Measurements from ENCODE around the gene ZNF300.
"Not testable (repeated sequence)": the region's sequence is repeated elsewhere in the genome, so short reads cannot be mapped to it uniquely, and the experiment has no call there.

The ZNF300 gene

GRCh38 chr5:150904479-150905311, at the start of gene ZNF300:
ZNF300 (minus strand) TSS chr5:150904980; CDS start chr5:150903155, 1,825 bp downstream.
- H3K27ac Mint-ChIP-seq: peak within 1 kb of the TSS; percentile 93
- peaks cover 25% of the 10 kb centered on the region for H3K27me3 Mint-ChIP-seq
- peaks cover 38% of the 10 kb centered on the region for H3K36me3 Mint-ChIP-seq
- peak within 1 kb of the TSS; percentile 92 for H3K4me3 Mint-ChIP-seq
- H3K9me3 Mint-ChIP-seq: peaks cover 41% of the 10 kb centered on the region
- H3K4me1 Mint-ChIP-seq: peaks cover 4% of the 10 kb centered on the region

GRCh38 chr5:150948539-150948938, 43.8 kb upstream of the ZNF300 start:
- Mint-ChIP-seq H3K27ac (no peak overlapping the region), H3K4me1 (no peaks in the 10 kb centered on the region), H3K9me3 (peaks cover 60% of the 10 kb centered on the region), H3K27me3 (peaks cover 30% of the 10 kb centered on the region), H3K4me3 (no peak overlapping the region), H3K36me3 (peaks cover 28% of the 10 kb centered on the region)

GRCh38 chr5:150946351-150946905, 41.6 kb upstream of the ZNF300 start:
- Mint-ChIP-seq H3K9me3 (peaks cover 59% of the 10 kb centered on the region), H3K4me3 (no peak overlapping the region), H3K27me3 (peaks cover 29% of the 10 kb centered on the region), H3K36me3 (peaks cover 27% of the 10 kb centered on the region), H3K27ac (no peak overlapping the region), H3K4me1 (no peaks in the 10 kb centered on the region)

- H3K4me1 Mint-ChIP-seq: no peaks in the 10 kb centered on the region
- no peak overlapping the region for H3K27ac Mint-ChIP-seq
- H3K4me3 Mint-ChIP-seq: no peak overlapping the region
- H3K27me3 Mint-ChIP-seq: peaks cover 29% of the 10 kb centered on the region
- H3K9me3 Mint-ChIP-seq: peaks cover 62% of the 10 kb centered on the region
- H3K36me3 Mint-ChIP-seq: peaks cover 27% of the 10 kb centered on the region
Measured at GRCh38 chr5:150945947-150946346, 41.2 kb upstream of the ZNF300 start.

- H3K27me3 Mint-ChIP-seq: peaks cover 29% of the 10 kb centered on the region
- no peak overlapping the region for H3K4me3 Mint-ChIP-seq
- peaks cover 23% of the 10 kb centered on the region for H3K36me3 Mint-ChIP-seq
- H3K9me3 Mint-ChIP-seq: peaks cover 58% of the 10 kb centered on the region
- no peak overlapping the region for H3K27ac Mint-ChIP-seq
- no peaks in the 10 kb centered on the region for H3K4me1 Mint-ChIP-seq
Measured at GRCh38 chr5:150945486-150945885, 40.7 kb upstream of the ZNF300 start.

GRCh38 chr5:150931368-150931965, 26.7 kb upstream of the ZNF300 start:
- H3K27me3 Mint-ChIP-seq: peaks cover 3% of the 10 kb centered on the region
- no peaks in the 10 kb centered on the region for H3K4me1 Mint-ChIP-seq
- H3K36me3 Mint-ChIP-seq: peaks cover 12% of the 10 kb centered on the region
- H3K4me3 Mint-ChIP-seq: no peak overlapping the region
- H3K9me3 Mint-ChIP-seq: peaks cover 26% of the 10 kb centered on the region
- H3K27ac Mint-ChIP-seq: no peak overlapping the region

- peaks cover 15% of the 10 kb centered on the region for H3K27me3 Mint-ChIP-seq
- H3K9me3 Mint-ChIP-seq: peaks cover 37% of the 10 kb centered on the region
- H3K27ac Mint-ChIP-seq: no peak overlapping the region
- peaks cover 6% of the 10 kb centered on the region for H3K36me3 Mint-ChIP-seq
- no peak overlapping the region for H3K4me3 Mint-ChIP-seq
- no peaks in the 10 kb centered on the region for H3K4me1 Mint-ChIP-seq
Measured at GRCh38 chr5:150918613-150919012, 13.8 kb upstream of the ZNF300 start.

- no peaks in the 10 kb centered on the region for H3K4me1 Mint-ChIP-seq
- peaks cover 35% of the 10 kb centered on the region for H3K9me3 Mint-ChIP-seq
- no peak overlapping the region for H3K27ac Mint-ChIP-seq
- no peak overlapping the region for H3K4me3 Mint-ChIP-seq
- H3K36me3 Mint-ChIP-seq: peaks cover 18% of the 10 kb centered on the region
- H3K27me3 Mint-ChIP-seq: peaks cover 9% of the 10 kb centered on the region
Measured at GRCh38 chr5:150912312-150912814, 7.6 kb upstream of the ZNF300 start.

- Mint-ChIP-seq H3K4me3 (peak overlapping the region; percentile 92), H3K4me1 (peaks cover 4% of the 10 kb centered on the region), H3K9me3 (peaks cover 36% of the 10 kb centered on the region), H3K36me3 (peaks cover 35% of the 10 kb centered on the region), H3K27me3 (peaks cover 25% of the 10 kb centered on the region), H3K27ac (no peak overlapping the region)
Measured at GRCh38 chr5:150905312-150905683, 518 bp upstream of the ZNF300 start.

- peaks cover 54% of the 10 kb centered on the region for H3K36me3 Mint-ChIP-seq
- peaks cover 4% of the 10 kb centered on the region for H3K4me1 Mint-ChIP-seq
- peaks cover 57% of the 10 kb centered on the region for H3K9me3 Mint-ChIP-seq
Measured at GRCh38 chr5:150901446-150901845, 3.3 kb downstream of the ZNF300 start.

GRCh38 chr5:150895431-150896428, 9.1 kb downstream of the ZNF300 start:
- no peak overlapping the region for H3K27ac Mint-ChIP-seq
- no peak overlapping the region for H3K4me3 Mint-ChIP-seq
- H3K36me3 Mint-ChIP-seq: peaks cover 59% of the 10 kb centered on the region
- H3K9me3 Mint-ChIP-seq: peaks cover 56% of the 10 kb centered on the region
- peaks cover 1% of the 10 kb centered on the region for H3K27me3 Mint-ChIP-seq
- H3K4me1 Mint-ChIP-seq: no peaks in the 10 kb centered on the region

More at GRCh38 chr5:150901446-150901845, 3.3 kb downstream of the ZNF300 start:
- no peak overlapping the region for H3K4me3 Mint-ChIP-seq
- peaks cover 20% of the 10 kb centered on the region for H3K27me3 Mint-ChIP-seq
- H3K27ac Mint-ChIP-seq: no peak overlapping the region

- Mint-ChIP-seq H3K9me3 (peaks cover 14% of the 10 kb centered on the region), H3K36me3 (peaks cover 13% of the 10 kb centered on the region), H3K27me3 (no peaks in the 10 kb centered on the region), H3K27ac (no peak overlapping the region), H3K4me1 (no peaks in the 10 kb centered on the region), H3K4me3 (no peak overlapping the region)
Measured at GRCh38 chr5:150879358-150879757, 25.4 kb downstream of the ZNF300 start.

GRCh38 chr5:150862070-150862469, 42.7 kb downstream of the ZNF300 start:
- Mint-ChIP-seq H3K4me1 (no peaks in the 10 kb centered on the region), H3K27ac (no peak overlapping the region), H3K4me3 (no peak overlapping the region), H3K27me3 (peaks cover 2% of the 10 kb centered on the region), H3K36me3 (peaks cover 14% of the 10 kb centered on the region), H3K9me3 (peaks cover 15% of the 10 kb centered on the region)

- Mint-ChIP-seq H3K9me3 (peaks cover 17% of the 10 kb centered on the region), H3K27me3 (peaks cover 2% of the 10 kb centered on the region), H3K4me1 (no peaks in the 10 kb centered on the region), H3K4me3 (no peak overlapping the region), H3K36me3 (peaks cover 15% of the 10 kb centered on the region), H3K27ac (no peak overlapping the region)
Measured at GRCh38 chr5:150860246-150860821, 44.4 kb downstream of the ZNF300 start.

- Mint-ChIP-seq H3K36me3 (peaks cover 16% of the 10 kb centered on the region), H3K9me3 (peaks cover 18% of the 10 kb centered on the region), H3K4me1 (peaks cover 17% of the 10 kb centered on the region)
- H3K27me3 Mint-ChIP-seq, H3K27ac Mint-ChIP-seq, H3K4me3 Mint-ChIP-seq: not testable (repeated sequence)
Measured at GRCh38 chr5:150856700-150857099, 48.1 kb downstream of the ZNF300 start.
